Spinal cord (tissue), 10 donors: ENCODE data around the gene HRH3. TPM values are rescaled to one million over a fixed set of nuclear protein-coding genes. Genes with fewer than 3 reads are reported as not detected.

Experiments used
- DNase-seq, 6 donors: peaks; one replicate each; pipeline versions ENCODE4 v3.0.0 to v3.0.0-alpha.2; 2013 to 2015; ENCODE audit warnings: low spot score in 6 of 6, low read depth in 4 of 6
- H3K27ac ChIP-seq: one replicate; pipeline ENCODE4 v1.5.1; 2013; ENCODE audit warnings: low read depth, low read length, control low read depth
- H3K27me3 ChIP-seq: one replicate; pipeline ENCODE4 v1.6.1; 2013; ENCODE audit warnings: low read length; ENCODE audit not compliant: control insufficient read depth, insufficient read depth
- H3K36me3 ChIP-seq: one replicate; pipeline ENCODE4 v1.6.1; 2013; ENCODE audit warnings: low read length; ENCODE audit not compliant: control insufficient read depth, insufficient read depth
- H3K4me1 ChIP-seq: one replicate; pipeline ENCODE4 v1.6.1; 2013; ENCODE audit warnings: low read length; ENCODE audit not compliant: control insufficient read depth, insufficient read depth
- H3K4me3 ChIP-seq: one replicate; pipeline ENCODE4 v1.5.1; 2013; ENCODE audit warnings: low read depth, low read length, control low read depth
- H3K9me3 ChIP-seq: one replicate; pipeline ENCODE4 v1.6.1; 2013; ENCODE audit warnings: low read length; ENCODE audit not compliant: control insufficient read depth, insufficient read depth
- WGBS: methylation state at CpG from one replicate; pipeline ENCODE4 v1.1.5; 2013; ENCODE audit warnings: missing lambda C conversion rate; ENCODE audit not compliant: insufficient coverage; 5-methylcytosine and 5-hydroxymethylcytosine counted together
- polyA plus RNA-seq, 2 donors: library from polyadenylated mRNA; unstranded; fragments of 120-200 nt; gene quantifications; one replicate each; pipeline ENCODE4 v1.2.1, GENCODE V29; 2013; ENCODE audit not compliant: insufficient read length in 2 of 2
- total RNA-seq, 2 donors: library from RNA; depleted of rRNA in 1 of 2; stranded (reverse); fragments of 120-200 nt in 1 of 2; fragments of >200 nt in 1 of 2; gene quantifications; one replicate each; pipeline versions ENCODE4 v1.2.3 to v1.2.4, GENCODE V29; 2013 to 2014
- donor health status: healthy.

Gene HRH3
- total and polyA plus RNA-seq, 4 donors, result 0.66 to 10.6 (median 5.9) TPM

DNA sequence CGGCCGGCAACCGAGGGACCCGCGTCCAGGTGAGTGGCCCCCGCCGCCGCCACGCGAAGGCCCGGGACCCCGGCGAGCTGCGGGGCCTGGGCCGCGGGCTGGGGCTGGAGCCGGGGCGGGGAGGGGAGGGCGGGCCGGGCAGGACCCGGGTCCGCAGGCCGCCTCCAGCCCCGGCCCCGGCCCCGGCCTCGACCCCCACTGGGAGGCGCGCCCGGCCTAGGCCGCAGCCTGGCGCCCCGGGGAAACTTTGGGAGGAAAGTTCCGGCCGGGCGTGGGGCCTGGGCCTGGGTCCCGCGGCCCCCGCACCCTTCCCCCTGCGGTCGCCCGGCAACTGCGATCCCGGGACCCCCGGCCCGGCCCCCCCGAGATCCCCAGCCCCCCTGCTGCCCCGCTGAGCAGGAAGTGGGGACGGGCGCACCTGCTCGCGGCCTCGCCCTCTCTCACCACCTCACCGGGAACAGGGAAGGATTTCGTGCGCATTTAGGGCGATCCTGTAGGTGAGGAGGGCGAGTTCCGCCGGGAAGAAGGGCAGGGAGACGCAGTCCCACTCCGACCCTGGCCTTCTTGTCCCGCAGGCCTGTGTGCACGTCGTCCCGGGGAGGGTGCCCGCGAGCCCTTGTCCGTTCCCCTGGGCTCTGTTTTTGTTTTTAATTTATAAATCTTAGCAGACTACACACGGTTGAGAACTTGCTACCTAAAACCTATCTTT, 18.6 kb upstream of the HRH3 start:
- no peaks in the 10 kb centered on the region for H3K9me3 ChIP-seq
- H3K4me3 ChIP-seq, result peak overlapping the region; percentile 57
- no peak overlapping the region for H3K27ac ChIP-seq
- peak in 1 of 6 donors; percentile 15 for DNase-seq
- H3K36me3 ChIP-seq, result peaks cover 17% of the 10 kb centered on the region
- H3K4me1 ChIP-seq, result peaks cover 53% of the 10 kb centered on the region
- WGBS, result 1% methylated on average over 47 of the region's 70 CpGs
- no peaks in the 10 kb centered on the region for H3K27me3 ChIP-seq

DNA sequence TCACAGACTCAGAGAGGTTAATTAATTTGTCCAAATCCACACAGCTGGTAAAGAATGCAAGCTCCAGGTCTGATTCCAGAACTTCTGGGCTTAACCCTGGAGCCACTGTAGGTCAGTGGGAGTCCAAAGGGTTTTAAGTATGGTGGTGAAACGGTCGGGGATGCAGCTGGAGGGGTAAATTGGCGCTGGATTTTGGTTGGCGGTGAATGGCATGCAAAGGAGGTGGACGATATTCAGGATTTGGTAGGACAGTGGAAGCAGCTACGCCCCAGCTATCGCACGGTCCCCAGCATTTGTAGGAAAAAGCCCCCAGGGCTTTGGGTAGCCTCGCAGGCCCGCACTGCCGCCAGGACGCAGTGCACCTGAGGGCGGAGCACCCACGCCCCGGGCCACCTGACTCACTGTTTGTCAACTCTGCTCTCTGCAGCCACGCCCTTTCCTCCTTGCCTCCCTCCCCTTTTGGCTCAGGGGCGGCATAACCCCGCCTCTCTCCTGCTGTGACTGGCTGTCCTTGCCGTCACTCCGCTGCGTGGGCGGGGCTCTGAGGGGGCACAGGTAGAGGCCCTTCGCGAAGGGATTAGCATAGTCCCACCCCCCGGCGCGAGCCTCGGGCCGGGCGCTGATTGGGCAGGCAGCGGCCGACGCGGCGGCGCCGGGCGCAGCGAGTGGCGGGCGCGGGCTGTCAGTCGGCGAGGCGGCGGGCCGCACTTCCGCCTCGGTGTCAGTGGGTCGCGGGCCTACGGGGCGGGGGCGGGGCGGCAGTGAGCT, 17.9 kb upstream of the HRH3 start, which contains the start of gene OSBPL2:
Gene OSBPL2 (plus strand): TSS at position 721 of the 768 bp plus-strand sequence. CDS start 17,664 bp downstream, outside the sequence.
- Histone ChIP-seq H3K9me3 (no peaks in the 10 kb centered on the region), H3K36me3 (peaks cover 11% of the 10 kb centered on the region), H3K4me3 (peak within 1 kb of the TSS; percentile 59), H3K4me1 (peaks cover 59% of the 10 kb centered on the region), H3K27me3 (no peaks in the 10 kb centered on the region), H3K27ac (no peak within 1 kb of the TSS)
- 2% methylated on average over 55 of the region's 55 CpGs for WGBS
- DNase-seq, result peak; percentile 94 to 99 (median 96)

DNA sequence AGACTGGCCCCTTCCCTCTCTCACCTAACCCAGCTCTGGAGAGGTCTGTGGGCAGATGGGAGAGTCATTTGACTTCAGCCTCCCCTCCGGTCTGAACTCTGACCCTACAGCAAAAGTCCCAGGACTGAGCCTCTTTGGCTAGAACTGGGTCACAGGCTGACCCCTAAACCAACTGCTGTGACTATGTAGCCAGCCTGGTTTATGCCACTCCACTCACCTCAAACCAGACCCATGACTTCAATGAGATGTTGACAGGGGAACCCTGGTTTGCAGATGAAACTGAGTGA, 17.4 kb upstream of the HRH3 start:
- H3K27me3 ChIP-seq, result no peaks in the 10 kb centered on the region
- H3K27ac ChIP-seq, result no peak overlapping the region
- 50% methylated on average over 1 of the region's 1 CpG for WGBS
- peaks cover 6% of the 10 kb centered on the region for H3K36me3 ChIP-seq
- DNase-seq, result no peak
- H3K4me3 ChIP-seq, result no peak overlapping the region
- no peaks in the 10 kb centered on the region for H3K9me3 ChIP-seq
- peaks cover 63% of the 10 kb centered on the region for H3K4me1 ChIP-seq

DNA sequence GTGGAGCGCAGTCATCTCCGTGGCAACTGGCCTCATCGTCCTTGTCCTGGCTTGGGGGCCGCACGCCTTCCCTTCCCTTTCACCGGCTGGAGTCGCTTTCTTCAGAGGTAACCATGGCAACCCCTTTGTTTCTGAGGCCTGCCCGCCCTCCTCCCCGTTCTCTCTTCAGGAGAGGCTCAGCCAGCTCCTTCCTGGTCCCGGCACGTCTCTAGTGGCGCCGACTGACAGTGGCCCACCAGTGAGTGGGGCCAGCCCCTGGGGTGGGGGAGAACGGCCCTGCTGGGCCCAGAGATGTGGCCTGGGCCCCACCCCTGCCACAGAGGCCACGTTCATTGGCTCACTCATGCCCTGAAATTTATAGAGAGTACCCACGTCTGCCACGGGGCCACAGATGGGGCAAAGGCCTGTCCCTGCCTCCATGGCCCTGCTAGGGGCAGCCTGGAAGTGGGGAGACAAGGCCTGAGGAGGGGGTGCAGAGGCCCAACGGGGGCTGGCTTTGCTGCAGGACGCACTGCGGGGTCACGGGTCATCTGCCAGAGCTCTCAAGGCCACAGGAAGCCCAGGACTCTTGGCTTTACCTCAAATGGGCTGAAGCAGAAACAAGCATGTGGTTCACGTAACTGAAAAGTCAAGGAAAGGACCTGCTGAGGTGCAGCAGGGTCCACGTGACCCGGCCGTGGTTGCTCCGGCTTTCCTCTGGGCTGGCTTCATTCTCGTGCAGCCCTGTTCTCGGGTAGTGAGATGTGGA, 16.9 kb upstream of the HRH3 start:
- H3K9me3 ChIP-seq, result no peaks in the 10 kb centered on the region
- WGBS, result 15% methylated on average over 21 of the region's 28 CpGs
- H3K4me1 ChIP-seq, result peaks cover 63% of the 10 kb centered on the region
- peaks cover 4% of the 10 kb centered on the region for H3K36me3 ChIP-seq
- no peaks in the 10 kb centered on the region for H3K27me3 ChIP-seq
- H3K27ac ChIP-seq, result no peak overlapping the region
- DNase-seq, result peak in 5 of 6 donors; percentile 46 to 95 (median 77)
- H3K4me3 ChIP-seq, result no peak overlapping the region

DNA sequence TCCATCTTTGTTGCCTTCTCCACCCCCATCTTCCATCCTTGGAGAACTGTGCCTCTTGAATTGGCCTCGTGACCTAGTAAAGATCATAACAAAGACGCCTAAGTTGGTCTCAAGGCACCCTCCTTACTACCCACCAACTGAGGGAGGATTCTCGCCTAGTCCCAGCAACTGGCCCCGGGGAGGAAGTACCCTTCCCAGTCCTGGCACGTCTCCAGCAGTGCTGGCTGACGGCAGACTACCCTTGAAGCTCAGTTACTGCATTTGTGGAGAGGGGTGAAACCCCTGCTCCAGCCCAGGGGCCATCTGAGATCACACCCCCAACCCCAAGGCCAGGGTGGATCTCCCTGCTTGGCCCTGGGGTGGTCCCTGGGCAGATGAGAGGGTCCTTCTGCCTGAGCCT, 16.1 kb upstream of the HRH3 start:
- peaks cover 63% of the 10 kb centered on the region for H3K4me1 ChIP-seq
- H3K27ac ChIP-seq, result no peak overlapping the region
- no peak overlapping the region for H3K4me3 ChIP-seq
- no peaks in the 10 kb centered on the region for H3K27me3 ChIP-seq
- no peaks in the 10 kb centered on the region for H3K36me3 ChIP-seq
- no peaks in the 10 kb centered on the region for H3K9me3 ChIP-seq
- peak in 2 of 6 donors; percentile 43 to 61 for DNase-seq
- 56% methylated on average over 2 of the region's 6 CpGs for WGBS

DNA sequence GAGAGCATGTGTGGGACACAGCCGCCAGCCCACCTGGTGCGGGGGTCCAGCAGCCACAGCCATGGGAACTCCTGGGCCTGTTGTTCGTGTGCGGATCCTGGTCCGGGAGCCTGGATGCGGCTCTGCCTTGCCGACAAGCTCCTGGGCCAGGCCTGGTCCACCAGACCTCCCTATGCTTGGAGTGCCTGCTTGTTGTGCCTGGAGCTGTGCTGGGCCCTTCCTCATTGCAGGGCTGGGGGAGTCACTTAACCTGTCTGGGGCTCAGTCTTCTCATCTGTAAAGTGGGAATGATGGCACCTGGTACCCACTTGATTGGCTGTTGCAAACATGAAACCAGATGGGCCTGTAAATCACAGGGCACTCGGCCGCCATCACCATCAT, 15.7 kb upstream of the HRH3 start:
- no peaks in the 10 kb centered on the region for H3K9me3 ChIP-seq
- H3K27ac ChIP-seq, result peak overlapping the region; percentile 7
- no peaks in the 10 kb centered on the region for H3K36me3 ChIP-seq
- H3K4me1 ChIP-seq, result peaks cover 63% of the 10 kb centered on the region
- no peak for DNase-seq
- WGBS, result 92% methylated on average over 9 of the region's 9 CpGs
- H3K27me3 ChIP-seq, result no peaks in the 10 kb centered on the region
- H3K4me3 ChIP-seq, result no peak overlapping the region

DNA sequence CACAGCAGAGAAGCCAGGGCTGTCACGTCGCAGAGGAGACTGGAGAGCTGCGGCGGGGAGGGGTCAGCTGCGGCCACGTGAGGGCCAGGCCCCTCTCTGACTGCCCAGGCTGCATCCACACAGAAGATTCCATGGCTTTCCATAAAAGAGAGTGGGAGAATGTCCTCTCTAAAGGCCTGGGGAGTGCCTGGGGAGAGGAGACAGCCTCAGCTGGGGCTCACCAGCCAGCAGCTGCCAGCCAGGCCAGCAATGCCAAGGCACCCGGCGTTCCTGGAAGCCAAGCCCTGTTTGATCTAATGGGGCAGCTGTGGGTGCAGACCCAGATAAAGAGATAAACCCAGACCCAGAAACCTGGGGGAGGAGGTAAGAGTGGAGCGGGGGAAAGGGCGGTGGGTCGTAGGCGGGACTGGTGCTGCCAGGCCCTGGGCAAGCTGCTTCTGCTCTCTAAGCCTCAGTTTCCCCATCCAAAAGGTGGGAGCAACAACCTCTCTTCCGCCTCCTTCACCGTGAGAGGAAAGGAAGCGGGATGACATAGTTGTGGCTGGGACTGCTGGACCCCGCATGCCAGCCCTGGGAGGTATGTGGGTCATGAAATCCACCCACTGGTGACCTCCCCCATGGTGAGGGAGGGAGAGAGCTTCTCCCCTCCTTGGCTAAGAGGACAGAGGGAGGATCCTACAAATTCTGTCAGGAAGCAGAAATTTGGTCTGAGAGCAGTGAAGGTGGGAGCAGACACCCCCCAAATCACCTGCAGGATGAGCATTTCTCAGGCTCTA, 15.1 kb upstream of the HRH3 start:
- no peaks in the 10 kb centered on the region for H3K9me3 ChIP-seq
- DNase-seq, result peak in 1 of 6 donors; percentile 18
- no peak overlapping the region for H3K4me3 ChIP-seq
- H3K36me3 ChIP-seq, result no peaks in the 10 kb centered on the region
- H3K4me1 ChIP-seq, result peaks cover 63% of the 10 kb centered on the region
- peak overlapping the region; percentile 7 for H3K27ac ChIP-seq
- no peaks in the 10 kb centered on the region for H3K27me3 ChIP-seq
- WGBS, result 67% methylated on average over 6 of the region's 16 CpGs

DNA sequence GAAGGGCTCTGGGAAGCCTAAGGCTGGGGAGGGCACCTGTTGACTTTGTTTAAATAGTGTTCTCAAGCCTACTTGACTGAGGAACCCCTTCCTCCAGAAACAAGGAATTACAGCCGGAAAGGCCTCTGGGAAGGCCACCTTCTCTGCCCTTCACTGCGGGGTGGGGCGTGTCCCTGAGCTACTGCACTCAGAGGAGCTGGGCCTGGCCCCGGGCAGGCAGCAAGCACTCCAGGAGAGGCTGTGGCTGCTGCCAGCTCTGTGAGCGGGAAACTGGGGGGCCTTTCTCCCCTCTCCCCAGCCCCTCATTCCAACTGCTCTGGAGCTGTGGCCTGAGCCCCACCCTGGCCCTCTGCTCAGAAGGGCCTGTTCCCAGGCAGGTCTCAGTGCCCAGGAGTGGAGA, 14.3 kb upstream of the HRH3 start:
- no peak overlapping the region for H3K4me3 ChIP-seq
- H3K36me3 ChIP-seq, result no peaks in the 10 kb centered on the region
- no peak overlapping the region for H3K27ac ChIP-seq
- no peak for DNase-seq
- H3K4me1 ChIP-seq, result peaks cover 55% of the 10 kb centered on the region
- no peaks in the 10 kb centered on the region for H3K9me3 ChIP-seq
- H3K27me3 ChIP-seq, result no peaks in the 10 kb centered on the region
- WGBS, result 70% methylated on average over 4 of the region's 5 CpGs

DNA sequence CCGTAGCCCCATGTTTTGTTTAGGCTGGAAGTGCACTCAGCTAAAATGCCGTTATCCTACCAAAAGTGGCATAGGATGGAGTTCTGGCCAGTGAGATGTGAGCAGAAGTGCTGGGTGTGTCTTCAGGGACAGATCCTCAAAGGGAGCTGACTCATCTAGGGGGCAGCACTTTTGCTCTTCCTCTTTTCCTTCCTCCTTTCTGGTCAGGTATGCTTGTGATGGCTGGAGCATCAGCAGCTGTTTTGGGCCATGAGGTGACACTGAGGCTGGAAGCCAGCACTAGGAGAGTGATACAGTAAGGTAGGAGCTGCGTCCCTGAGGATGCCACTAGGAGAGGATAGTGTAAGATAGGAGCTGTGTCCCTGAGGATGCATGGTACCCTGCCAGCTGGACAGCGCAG, 13.6 kb upstream of the HRH3 start:
- no peaks in the 10 kb centered on the region for H3K9me3 ChIP-seq
- 84% methylated on average over 4 of the region's 4 CpGs for WGBS
- H3K36me3 ChIP-seq, result no peaks in the 10 kb centered on the region
- H3K27me3 ChIP-seq, result no peaks in the 10 kb centered on the region
- H3K4me1 ChIP-seq, result peaks cover 49% of the 10 kb centered on the region
- no peak overlapping the region for H3K4me3 ChIP-seq
- DNase-seq, result no peak
- H3K27ac ChIP-seq, result no peak overlapping the region
